ENCODE results near the gene PDE7B. TPM values are rescaled to one million over a fixed set of nuclear protein-coding genes. Genes with fewer than 3 reads are reported as not detected.

The PDE7B gene
- polyA plus RNA-seq, 10 donors = 5.8 to 11.3 (median 7.7) TPM

- DNase-seq = no peak
These were observed 292.9 kb downstream of the PDE7B start for GRCh38 chr6:136144251-136145023.

DNA sequence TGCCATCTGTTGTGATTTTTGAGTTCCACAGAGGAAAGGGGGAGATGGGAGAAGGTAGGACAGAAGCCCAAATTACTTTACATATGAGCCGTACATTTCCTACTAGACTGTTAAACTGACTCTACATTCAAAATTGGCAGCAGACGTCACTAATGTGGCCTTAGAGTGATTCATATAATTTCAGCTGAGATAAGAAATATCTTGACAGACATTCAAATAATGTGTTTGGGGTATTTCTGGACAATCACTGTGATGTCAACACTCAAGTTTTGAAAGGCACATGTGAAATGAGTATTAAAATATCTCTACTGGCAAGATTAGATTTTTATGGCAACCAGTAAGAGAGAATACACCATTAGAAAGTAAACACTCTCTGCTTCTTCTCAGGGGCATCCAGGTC lies 294.6 kb downstream of the PDE7B start:
- DNase-seq = no peak

GRCh38 chr6:136147342-136147741 lies 295.8 kb downstream of the PDE7B start:
- no peak for DNase-seq

DNA sequence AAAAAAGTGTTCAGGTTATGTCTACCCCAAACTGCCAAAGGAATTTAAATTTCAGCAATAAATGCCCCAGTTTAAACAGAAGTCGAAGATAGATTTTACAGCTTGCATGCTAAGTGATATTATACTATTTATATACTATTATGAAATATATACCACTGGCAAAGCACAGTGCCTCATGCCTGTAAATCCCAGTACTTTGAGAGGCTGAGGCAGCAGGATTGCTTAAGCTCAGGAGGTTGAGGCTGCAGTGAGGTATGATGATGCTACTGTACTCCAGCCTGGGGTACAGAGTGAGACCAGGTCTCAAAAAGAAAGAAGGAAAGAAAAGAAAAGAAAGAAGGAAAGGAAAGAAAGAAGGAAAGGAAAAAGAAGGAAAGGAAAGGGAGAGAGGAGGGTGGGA lies 296.6 kb downstream of the PDE7B start:
- no peak for DNase-seq

GRCh38 chr6:136148523-136148922 lies 297.0 kb downstream of the PDE7B start:
- no peak for DNase-seq

DNA sequence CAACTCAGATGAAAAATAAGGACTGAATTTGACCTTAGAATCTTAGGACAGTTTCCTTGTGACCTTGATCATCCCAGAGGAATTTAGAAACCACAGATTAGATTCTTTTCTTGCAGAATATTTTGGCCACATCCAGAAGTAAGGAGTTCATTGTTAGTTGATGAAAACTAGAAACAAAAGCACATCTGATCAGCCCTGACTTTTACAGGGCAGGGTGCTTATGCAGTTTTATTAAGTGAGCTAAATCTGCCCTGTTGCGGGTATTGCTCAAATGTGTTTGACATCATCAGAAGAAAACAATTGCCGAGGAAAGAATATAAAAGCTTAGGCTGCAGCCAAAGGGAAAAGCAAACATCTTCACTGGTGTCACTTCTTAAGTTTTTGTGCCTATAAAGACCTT lies 297.8 kb downstream of the PDE7B start:
- DNase-seq = no peak

GRCh38 chr6:136150961-136151360 lies 299.5 kb downstream of the PDE7B start:
- DNase-seq = no peak

- DNase-seq = no peak
These were observed 302.3 kb downstream of the PDE7B start for GRCh38 chr6:136153707-136154375.

DNA sequence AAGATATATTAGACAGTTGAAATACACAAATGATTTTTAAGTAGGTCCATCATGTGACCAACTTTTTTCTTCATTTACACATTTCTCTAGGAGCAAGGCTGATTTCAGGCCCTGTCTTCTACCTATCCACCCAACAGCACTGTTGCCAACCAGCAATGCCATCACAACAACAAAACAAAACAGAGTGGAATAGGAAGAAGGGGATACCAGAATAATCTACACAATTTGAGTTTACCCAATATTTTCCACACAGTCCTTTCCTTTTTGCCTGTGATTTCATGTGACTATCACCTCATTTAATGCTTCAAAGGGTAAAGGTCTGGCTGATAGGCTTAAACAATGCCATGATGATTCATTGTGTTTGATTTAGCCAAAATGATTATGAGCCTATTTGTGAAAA lies 303.7 kb downstream of the PDE7B start:
- no peak for DNase-seq

DNA sequence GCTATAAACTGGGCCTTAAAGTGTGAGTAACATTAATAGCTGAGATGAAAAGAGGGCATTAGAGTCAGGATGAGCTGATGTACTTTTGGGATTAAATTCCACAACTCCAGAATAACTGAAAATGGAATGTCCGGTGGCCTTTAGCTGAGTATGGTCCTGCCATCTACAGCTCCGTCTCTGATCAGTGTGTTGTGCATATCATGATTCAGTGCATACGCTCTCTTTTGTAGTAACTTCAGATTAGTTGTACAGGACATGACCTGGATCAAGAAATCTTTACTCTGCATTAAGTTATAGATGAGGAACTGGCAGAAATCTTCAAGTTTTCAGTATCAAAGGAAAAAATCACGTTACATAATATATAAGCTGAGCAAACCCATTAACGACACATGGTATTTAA lies 306.2 kb downstream of the PDE7B start:
- no peak for DNase-seq

DNA sequence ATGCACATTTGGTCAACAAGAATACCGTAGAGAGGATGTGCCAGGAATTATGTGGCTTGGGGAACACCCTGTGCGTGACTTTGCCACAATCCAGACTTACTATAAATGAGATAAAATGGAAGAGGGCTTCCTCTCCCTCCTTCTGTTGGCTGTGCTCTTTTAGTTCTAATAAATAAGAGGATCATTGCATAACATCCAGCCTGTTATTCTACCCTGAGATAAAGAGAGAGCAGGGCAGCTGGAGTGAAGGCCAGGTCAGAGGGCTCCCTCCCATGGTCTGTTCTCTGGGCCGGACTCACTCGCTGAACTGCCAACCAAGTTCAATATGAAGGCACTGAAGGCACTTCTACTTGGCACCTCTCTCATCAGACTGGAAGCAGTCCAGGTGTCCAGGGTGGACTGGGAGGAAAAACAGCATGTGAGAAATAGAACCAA lies 306.9 kb downstream of the PDE7B start:
- DNase-seq = peak in 1 of 3 donors; percentile 15

- no peak for DNase-seq
These were observed 307.5 kb downstream of the PDE7B start for GRCh38 chr6:136158971-136159370.

DNA sequence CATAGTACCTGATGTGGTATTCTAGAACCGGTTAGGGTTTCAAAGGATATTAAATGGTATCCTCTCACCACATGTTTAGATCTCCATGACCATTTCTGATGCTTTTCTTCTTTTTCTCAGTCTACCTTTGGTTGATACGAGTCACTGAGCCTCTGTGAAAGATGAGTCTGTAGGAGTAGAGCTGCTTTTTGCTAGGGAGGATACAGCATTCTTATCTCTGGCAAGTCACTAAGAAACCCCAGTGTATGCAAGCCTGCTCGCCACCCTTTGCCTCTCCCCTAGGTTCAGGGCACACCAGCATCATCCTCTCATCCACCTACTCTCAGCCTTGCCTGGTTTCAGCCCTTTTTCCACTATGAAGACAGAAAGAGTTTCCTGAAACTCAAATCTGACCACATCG lies 308.7 kb downstream of the PDE7B start:
- DNase-seq = no peak

- no peak for DNase-seq
These were observed 310.4 kb downstream of the PDE7B start for GRCh38 chr6:136161950-136162349.

DNA sequence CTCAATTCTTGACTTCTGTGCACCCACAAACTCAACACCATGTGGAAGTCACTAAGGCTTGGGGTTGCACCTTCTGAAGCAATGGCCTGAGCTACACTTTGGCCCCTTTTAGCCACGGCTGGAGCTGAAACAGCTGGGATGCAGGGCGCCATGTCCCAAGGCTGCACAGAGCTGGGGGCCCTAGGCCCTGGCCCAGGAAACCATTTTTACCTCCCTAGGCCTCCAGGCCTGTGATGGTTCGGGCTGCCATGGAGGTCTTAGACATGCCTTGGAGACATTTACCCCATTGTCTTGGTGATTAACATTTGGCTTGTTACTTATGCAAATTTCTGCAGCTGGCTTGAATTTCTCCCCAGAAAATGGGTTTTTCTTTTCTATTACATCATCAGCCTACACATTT lies 311.8 kb downstream of the PDE7B start:
- DNase-seq = no peak

GRCh38 chr6:136166815-136167214 lies 315.3 kb downstream of the PDE7B start:
- DNase-seq = no peak

- no peak for DNase-seq
These were observed 318.1 kb downstream of the PDE7B start for GRCh38 chr6:136169394-136170148.

DNA sequence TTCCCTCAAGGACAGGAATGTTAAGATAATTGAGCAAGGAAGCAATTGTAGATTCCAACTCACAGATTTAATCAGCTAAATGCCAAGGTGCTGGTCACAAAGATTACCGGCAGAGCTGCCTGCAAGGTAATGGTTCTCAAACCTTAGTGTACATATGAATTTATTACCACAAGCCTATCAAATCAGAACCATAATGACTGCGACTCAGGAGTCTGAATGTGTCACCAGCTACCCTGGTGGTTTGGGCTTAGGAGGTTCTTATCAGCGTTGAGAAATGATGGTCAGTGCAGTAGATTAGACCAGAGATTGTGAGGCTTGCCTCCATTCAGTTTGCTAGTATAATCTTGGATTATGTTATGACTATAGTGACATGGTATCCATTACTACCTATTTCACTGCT lies 319.7 kb downstream of the PDE7B start:
- DNase-seq = no peak

DNA sequence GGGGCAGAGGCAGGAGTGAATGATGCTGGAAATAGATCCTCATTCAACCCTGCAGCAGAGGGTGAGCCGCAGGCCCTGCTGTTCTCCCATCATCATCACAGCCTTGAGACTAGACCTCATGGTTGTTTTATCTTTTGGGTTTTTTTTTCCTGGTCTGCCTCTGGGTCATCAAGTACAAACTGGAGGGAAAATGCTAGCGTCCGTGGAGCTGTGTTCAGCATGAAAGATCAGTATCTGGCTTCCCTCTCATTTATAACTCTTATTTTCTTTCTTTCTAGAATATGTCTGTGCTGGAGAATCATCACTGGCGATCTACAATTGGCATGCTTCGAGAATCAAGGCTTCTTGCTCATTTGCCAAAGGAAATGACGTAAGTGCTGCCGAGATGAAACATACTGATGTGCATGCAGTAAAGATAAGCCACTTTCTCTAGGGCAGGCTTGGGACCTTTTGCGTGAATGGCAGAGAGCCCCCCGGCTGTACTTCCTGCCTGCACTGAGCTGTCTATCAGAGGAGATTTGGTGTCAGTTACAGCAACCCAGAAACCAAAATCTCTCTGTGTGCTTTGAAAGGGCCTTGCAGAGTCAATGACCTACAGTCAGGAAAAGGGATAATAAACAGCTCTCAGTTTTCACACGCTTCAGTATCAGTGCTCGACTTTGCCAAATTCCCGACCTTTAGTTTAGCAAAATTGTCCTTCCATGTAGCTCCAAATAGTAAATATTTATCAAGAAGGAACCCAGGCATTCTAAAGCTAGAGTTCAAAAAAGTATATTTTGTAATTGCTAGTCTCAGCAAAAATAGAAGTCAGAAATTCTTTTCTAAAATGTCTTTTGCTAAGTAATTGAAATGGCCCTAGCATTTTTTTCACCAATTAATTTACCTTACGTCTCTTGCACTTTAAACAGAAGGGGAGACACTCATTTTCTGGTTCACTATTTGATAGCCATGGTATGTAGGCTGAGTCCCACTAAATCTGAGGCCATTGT lies 322.3 kb downstream of the PDE7B start:
- no peak for DNase-seq

DNA sequence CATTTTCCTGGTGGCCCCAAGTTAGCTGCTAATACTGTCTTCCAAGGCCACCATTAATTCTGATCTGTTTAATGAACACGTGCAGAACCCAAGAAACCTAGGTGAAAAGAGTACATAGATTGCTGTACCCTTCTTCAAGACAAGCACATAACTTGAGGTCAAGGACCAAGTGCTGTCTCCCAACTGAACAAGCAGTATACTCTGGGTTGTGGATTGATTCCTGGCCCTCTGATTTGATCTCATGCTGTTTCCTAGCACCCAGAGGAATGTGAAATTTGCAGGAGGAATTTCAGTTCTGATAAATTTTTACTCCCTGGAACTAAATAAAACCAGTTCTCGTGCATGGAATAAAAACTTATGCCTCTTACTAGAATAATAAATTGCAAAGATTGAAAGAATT lies 323.0 kb downstream of the PDE7B start:
- no peak for DNase-seq

DNA sequence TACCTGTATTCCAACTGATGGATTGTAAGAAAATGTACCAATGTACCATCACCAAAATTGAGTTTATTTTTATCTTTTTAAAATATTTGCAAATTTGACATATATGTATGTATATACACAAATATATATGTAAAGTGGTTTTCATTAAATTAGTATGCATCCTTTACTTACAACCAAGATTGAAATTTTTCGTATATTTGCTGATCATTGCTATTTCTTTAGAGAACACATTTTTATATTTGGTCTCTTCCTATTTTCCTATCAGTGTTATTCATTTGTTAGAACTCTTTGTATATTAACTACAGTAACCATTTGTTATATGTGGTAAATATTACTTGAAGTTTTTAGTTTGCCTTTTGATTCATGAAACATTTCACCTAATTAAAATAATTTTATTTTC lies 324.4 kb downstream of the PDE7B start:
- DNase-seq = no peak

DNA sequence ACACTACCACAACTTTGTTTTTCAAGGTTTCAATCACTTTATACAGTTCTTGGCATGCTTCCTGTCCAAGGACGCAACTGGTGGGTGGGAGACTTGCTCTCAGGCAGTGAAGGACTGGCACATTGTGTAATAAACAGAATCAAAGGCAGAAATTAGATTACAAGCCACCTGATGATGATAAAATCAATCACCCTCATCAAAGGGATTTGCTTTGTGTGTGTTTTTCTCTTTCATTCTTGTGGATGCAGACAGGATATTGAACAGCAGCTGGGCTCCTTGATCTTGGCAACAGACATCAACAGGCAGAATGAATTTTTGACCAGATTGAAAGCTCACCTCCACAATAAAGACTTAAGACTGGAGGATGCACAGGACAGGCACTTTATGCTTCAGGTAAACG lies 327.2 kb downstream of the PDE7B start:
- no peak for DNase-seq
